ENCODE measurements around the gene MYO7B. TPM values are rescaled to one million over a fixed set of nuclear protein-coding genes. Genes with fewer than 3 reads are reported as not detected.

The MYO7B gene
- total RNA-seq, 4 donors from 2014 or later, result 0.07 to 0.83 (median 0.51) TPM; not detected in 1

- no peak for TF ChIP-seq POLR2A (IDR thresholded peaks at IDR 0.05)
- TF ChIP-seq CTCF (IDR thresholded peaks at IDR 0.05 in 4 of 5, conservative IDR thresholded peaks at IDR 0.05 in 1 of 5), result no peak
- H3K27me3 ChIP-seq, result no peaks in the 10 kb centered on the region
- peaks cover 14% of the 10 kb centered on the region in 2 donors for H3K4me1 ChIP-seq
- intact Hi-C loops (cut with DNase I; ENCODE audit: low total_unique reads), result no loop called here
- in situ Hi-C loops (cut with MboI; ENCODE audit: low sequenced_read_pairs in 4 of 4), result no loop called here
- H3K4me3 ChIP-seq, result no peak overlapping the region
- H3K36me3 ChIP-seq, result no peaks in the 10 kb centered on the region
- ATAC-seq (no peak), DNase-seq (no peak)
- no peaks in the 10 kb centered on the region for H3K9me3 ChIP-seq
- H3K27ac ChIP-seq, result peak overlapping the region in 3 of 4 donors; percentile 31 to 77 (median 67)
Observed at GRCh38 chr2:127640082-127641072, 104.9 kb downstream of the MYO7B start.

GRCh38 chr2:127641133-127641532 lies 105.7 kb downstream of the MYO7B start:
- H3K27ac ChIP-seq, result no peak overlapping the region
- intact Hi-C loops (cut with DNase I; ENCODE audit: low total_unique reads), result no loop called here
- H3K36me3 ChIP-seq, result no peaks in the 10 kb centered on the region

GRCh38 chr2:127641846-127642507 lies 106.5 kb downstream of the MYO7B start:
- no peaks in the 10 kb centered on the region for H3K9me3 ChIP-seq
- H3K4me1 ChIP-seq, result peaks cover 11 to 13% of the 10 kb centered on the region in 2 donors
- no peak overlapping the region for H3K4me3 ChIP-seq
- DNase-seq, result no peak
- no peaks in the 10 kb centered on the region for H3K36me3 ChIP-seq
- TF ChIP-seq POLR2A (IDR thresholded peaks at IDR 0.05) (no peak), CTCF (IDR thresholded peaks at IDR 0.05 in 4 of 5, conservative IDR thresholded peaks at IDR 0.05 in 1 of 5) (no peak)
- no peak overlapping the region for H3K27ac ChIP-seq
- in situ Hi-C loops (cut with MboI; ENCODE audit: low sequenced_read_pairs in 4 of 4), result no loop called here
- no peaks in the 10 kb centered on the region for H3K27me3 ChIP-seq
- intact Hi-C loops (cut with DNase I; ENCODE audit: low total_unique reads), result no loop called here
- ATAC-seq, result no peak

More at GRCh38 chr2:127641133-127641532, 105.7 kb downstream of the MYO7B start:
- Histone ChIP-seq H3K4me3 (no peak overlapping the region), H3K27me3 (no peaks in the 10 kb centered on the region), H3K4me1 (peaks cover 14% of the 10 kb centered on the region in 2 donors), H3K9me3 (no peaks in the 10 kb centered on the region)
- ATAC-seq (no peak), DNase-seq (no peak)
- in situ Hi-C loops (cut with MboI; ENCODE audit: low sequenced_read_pairs in 4 of 4), result no loop called here
- TF ChIP-seq CTCF (IDR thresholded peaks at IDR 0.05 in 4 of 5, conservative IDR thresholded peaks at IDR 0.05 in 1 of 5) (no peak), POLR2A (IDR thresholded peaks at IDR 0.05) (no peak)

GRCh38 chr2:127642706-127643438 lies 107.4 kb downstream of the MYO7B start:
- intact Hi-C loops (cut with DNase I; ENCODE audit: low total_unique reads), result no loop called here
- no peak for TF ChIP-seq CTCF (IDR thresholded peaks at IDR 0.05 in 4 of 5, conservative IDR thresholded peaks at IDR 0.05 in 1 of 5)
- TF ChIP-seq POLR2A (IDR thresholded peaks at IDR 0.05), result no peak
- Histone ChIP-seq H3K4me3 (no peak overlapping the region), H3K36me3 (no peaks in the 10 kb centered on the region), H3K27ac (no peak overlapping the region), H3K4me1 (peaks cover 2 to 4% of the 10 kb centered on the region in 2 donors), H3K9me3 (no peaks in the 10 kb centered on the region), H3K27me3 (no peaks in the 10 kb centered on the region)
- no peak for DNase-seq
- no peak for ATAC-seq
- in situ Hi-C loops (cut with MboI; ENCODE audit: low sequenced_read_pairs in 4 of 4), result no loop called here
